Activated CD8-positive, alpha-beta memory T cell treated with anti-CD3 and anti-CD28 coated beads for 1 hour (primary cell): ENCODE measurements around the gene SZRD1.
"Not testable (repeated sequence)": the region's sequence is repeated elsewhere in the genome, so short reads cannot be mapped to it uniquely, and the experiment has no call there.

Experiments used
- DNase-seq, 2 donors: peaks; one replicate each; pipeline ENCODE4 v3.0.0-alpha.2; 2020; ENCODE audit warnings: low read depth in 1 of 2; ENCODE audit errors: extremely low read depth in 1 of 2

SZRD1 gene, protein sequence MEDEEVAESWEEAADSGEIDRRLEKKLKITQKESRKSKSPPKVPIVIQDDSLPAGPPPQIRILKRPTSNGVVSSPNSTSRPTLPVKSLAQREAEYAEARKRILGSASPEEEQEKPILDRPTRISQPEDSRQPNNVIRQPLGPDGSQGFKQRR

DNA sequence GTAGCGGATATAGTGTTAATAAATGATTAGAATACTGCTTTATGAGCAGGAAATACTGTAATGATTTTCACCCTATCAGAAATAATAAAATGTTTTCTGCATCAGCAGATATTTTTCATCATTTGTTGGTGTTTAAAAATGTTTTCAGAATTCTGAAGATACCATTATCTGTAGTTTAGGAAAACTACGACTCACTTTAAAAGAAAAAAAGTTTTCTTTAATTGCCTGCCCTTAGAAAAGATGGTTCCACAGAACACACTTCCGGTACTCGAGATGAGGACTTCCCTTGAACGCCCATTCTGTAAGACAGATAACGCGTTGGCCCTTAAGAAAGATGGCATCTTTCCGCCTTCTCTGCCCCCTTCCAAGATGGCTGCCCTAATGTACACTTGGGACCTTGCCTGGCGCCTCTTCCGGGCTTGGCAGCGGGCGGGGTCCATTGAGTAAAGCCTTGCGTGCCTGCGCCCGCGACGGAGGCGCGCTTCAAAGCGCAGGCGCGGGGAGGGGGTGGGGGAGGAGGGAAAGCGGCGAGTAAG, at the start of gene SZRD1:
Gene SZRD1, plus strand, starts transcription at position 521 of the 536 bp plus-strand sequence. CDS start 16 bp downstream, outside the sequence.
- peak; percentile 89 for DNase-seq

DNA sequence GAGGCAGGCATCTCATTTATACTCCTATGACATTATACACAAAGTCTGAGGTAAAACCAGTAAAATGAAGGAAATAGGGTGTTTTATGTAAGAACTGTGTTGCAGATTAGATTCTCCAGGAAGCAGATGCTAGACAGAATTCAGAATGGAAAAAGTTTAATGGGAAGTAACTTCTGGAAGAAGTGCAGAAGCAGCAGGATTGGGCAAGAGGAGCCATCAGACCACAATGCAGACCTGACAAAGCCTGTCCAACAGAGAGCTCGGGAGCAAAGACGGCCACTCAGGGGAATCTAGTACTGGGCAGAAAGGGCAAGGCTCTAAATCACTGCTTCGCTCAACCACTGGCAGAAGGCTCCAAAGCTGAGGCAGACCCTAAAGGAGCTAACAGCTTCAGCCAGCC, 48.5 kb upstream of the SZRD1 start:
- no peak for DNase-seq

DNA sequence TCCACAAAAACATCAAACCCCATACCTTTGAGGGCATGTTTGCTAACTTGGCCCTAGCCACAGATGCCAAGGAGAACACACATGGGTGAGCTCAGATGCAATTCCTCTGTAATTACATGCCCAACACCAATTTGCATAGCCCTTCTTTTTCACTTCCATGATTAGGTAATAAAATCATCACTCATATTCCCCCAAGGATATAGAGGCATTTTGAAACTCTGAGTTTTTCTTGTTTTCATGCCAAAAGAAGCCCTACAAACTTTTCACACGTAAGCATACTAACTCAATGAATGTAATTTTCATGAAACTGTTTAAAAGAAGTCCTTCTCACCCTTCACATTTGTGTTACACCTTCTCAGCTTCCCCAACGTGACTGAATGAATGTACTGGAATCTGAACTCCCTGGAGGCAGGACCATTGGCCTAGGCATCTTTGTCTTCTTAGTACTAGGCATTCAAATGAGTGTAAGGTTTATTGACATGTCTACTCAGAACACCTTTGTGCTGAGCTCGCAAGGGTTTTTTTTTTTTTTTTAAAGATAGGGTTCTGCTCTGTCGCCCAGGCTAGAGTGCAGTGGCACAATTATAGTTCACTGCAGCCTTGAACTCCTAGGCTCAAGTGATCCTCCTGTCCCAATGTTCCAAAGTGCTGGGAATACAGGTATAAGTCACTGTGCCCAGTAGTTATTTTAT, 45.7 kb upstream of the SZRD1 start:
- no peak for DNase-seq

DNA sequence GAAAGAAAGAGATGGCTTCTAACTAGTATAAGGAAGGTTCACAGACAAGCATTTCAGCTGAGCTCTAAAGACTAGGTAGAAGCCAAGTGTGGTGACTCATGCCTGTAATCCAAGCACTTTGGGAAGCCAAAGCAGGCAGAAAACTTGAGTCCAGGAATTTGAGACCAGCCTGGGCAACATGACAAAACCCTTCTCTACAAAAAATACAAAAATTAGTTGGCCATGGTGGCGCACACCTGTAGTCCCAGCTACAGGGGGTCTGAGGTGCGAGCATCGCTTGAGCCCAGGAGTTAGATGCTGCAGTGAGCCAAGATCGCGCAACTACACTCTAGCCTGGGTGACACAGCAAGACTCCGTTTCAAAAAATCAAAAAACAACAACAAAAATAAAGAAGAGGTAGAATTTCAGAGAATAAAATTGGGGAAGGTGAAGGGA, 42.6 kb upstream of the SZRD1 start:
- DNase-seq = no peak

DNA sequence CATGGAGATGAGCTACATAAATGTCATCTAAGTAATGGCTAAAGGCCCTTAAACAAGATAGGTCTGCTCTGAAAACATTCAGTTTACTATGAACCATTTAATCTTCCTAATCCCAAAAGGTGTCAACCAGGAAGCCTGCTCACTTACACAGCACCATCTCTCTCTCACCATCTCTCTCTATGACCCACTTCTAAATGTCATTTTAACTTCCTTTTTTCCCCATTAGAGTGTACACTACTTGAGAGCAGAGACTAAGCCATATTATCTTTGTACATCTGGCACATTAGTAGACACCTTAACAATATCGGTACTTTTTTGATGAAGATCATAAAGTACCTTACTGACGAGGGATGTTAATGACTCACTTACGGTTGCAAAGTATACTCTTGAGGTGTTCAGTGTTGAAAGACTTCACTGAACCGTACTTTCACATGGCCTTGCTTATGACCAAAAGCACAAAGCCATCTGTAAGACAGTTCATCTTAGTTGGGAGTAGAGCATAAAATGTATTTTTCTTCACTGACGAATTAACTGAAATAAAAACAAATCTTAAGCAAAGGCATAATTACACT, 40.1 kb upstream of the SZRD1 start:
- DNase-seq = no peak

DNA sequence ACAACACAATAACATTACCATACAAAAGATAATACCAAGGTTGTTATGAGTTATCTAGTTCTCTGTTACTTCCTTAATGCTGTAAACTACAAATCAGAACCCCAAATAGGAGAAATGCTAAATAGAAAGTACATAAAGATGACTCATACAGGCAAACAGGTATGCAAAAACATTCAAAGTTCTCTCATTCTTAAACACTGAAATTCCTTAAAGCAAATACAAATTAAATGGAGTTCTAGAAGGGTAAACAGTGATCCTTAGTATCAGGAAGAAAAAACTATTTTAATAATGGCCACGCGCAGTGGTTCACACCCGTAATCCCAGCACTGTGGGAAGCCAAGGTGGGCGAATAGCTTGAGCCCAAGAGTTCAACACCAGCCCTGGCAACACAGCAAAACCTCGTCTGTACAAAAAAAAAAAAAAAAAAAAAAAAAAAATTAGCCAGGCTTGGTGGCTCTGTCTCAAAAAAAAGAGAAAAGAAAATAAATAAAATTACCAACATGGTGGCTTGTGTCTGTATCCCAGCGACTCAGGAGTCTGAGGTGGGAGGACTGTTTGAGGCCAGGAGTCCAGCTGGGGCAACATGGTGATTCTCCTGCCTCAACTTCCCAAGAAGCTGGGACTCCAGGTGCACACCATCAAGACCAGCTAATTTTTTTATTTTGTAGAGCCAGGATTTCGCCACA, 32.2 kb upstream of the SZRD1 start:
- DNase-seq = no peak

DNA sequence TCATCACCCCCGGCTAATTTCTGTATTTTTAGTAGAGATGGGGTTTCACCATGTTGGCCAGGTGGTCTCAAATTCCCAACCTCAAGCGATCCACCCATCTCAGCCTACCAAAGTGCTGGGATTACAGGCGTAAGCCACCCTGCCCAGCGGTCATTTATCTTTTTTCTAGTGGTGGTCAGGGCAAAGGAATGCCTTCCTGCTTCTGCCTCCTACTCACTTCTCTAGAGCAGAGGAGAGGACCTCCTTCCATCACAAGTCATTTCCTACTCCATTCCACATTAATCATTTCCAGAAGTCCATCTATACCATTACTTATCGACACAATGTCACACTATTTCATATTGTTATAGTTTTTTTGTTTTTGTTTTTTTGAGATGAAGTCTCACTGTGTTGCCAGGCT, 28.1 kb upstream of the SZRD1 start:
- DNase-seq = no peak

DNA sequence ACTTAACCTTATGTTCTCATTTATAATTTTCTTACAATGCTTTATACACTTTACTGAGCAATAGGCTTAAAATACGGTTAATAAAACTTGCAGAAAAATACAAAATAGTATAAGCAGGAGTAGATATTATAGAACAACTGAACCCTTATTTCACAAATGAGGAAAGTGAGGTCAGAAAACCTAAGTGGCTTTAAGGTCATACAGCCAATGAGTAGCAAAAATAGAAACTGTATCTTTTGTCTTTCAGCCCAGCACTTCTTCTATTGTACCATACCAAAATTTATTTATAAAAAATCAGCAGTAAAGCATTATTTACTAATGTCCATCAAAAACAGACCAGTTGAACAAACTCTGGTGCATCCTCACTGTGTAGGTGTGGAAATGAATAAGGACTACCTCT, 26.4 kb upstream of the SZRD1 start:
- DNase-seq = no peak

DNA sequence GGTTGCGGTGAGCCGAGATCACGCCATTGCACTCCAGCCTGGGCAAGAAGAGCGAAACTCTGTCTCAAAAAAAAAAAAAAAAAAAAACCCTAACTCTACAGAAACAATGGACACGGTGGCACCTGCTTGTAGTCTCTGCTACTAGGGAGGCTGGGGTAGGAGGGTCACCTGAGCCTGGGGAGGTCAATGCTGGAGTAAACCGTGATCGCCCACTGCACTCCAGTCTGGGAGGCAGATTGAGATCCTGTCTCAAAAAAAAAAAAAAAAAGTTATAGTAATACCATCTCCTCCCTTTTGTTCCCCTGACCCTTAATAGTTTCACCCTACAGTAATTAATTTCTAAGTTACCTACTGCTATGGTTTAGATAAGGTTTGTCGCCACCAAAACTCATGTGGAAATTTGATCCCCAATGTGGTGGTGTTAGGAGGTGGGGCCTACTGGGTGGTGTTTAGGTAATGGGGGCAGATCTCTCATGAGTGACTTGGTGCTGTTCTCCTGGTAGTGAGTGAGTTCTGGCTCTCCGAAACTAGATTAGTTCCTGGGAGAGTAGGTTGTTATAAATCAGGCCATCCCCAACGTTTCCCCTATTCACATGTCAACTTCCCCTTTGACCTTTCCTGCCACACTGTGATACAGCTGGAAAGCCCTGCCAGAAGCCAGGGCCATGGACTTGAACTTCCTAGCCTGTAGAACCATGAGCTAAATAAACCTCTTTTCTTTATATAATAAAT, 24.5 kb upstream of the SZRD1 start:
- DNase-seq = no peak

DNA sequence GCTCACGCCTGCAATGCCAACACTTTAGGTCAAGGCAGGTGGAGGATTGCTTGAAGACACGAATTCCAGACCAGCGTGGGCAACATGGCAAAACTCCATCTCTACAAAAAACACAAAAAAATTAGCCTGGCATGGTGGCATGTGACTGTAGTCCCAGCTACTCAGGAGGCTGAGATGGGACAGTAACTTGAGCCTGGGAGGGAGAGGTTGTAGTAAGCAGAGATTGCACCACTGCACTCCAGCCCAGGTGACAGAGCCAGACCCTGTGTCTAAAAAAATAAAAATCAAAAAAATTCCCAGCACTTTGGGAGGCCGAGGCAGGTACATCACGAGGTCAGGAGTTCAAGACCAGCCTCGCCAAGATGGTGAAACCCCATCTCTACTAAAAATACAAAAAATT, 23.8 kb upstream of the SZRD1 start:
- DNase-seq = not testable (repeated sequence)

DNA sequence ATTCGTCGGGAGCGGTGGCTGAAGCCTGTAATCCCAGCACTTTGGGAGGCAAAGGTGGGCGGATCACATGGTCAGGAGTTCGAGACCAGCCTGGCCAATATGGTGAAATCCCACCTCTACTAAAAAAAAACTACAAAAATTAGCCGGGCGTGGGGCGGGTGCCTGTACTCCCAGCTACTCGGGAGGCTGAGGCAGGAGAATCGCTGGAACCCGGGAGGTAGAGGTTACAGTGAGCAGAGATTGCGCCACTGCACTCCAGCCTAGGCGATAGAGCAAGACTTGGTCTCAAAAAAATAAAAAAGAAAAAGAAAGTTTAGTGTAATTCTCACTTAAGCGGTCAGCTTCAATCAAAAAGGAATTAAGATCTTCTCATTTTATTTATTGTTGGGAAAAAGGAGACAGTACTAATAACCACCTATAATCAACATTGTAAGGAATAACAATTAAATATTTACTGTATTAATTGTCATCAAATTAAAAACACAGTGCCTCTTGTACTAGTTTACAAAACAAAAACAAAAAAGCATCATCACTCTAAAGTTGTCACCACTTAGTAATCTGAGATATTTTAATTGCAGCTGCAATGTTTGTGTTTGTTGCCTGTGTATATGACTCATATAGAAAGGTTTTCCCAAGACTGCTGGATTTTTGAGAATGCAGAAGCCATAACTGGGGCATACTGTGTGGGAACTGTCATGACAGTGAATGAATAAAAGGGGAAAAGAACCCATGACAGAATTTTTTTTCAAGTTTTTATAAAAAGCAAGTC, 18.4 kb upstream of the SZRD1 start:
- DNase-seq = no peak

DNA sequence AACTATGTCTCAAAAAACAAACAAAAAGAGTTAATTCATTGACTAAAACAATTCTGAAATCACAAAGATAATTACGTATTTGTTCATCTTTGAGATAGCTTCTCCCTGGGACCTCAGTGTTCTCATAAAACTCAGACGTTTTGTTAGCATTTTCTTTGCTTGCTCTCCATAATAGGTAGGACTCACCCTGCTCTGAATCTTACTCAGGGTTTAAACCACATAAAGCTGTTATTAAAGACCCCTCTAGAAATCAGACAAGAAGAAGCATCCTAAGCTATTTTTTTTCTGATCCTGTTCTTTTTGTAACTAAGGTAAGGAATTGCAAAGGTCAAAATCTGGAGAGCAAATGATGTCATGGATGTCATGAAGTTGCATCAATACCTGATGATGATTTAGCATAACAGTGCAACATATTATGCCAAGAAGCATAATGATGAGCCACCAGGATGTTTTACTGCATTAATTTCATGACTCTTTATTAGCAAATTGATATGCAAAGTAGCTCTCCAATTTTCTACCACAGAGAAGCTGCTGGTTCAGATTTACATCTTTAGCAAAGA, 17.1 kb upstream of the SZRD1 start:
- DNase-seq = no peak

DNA sequence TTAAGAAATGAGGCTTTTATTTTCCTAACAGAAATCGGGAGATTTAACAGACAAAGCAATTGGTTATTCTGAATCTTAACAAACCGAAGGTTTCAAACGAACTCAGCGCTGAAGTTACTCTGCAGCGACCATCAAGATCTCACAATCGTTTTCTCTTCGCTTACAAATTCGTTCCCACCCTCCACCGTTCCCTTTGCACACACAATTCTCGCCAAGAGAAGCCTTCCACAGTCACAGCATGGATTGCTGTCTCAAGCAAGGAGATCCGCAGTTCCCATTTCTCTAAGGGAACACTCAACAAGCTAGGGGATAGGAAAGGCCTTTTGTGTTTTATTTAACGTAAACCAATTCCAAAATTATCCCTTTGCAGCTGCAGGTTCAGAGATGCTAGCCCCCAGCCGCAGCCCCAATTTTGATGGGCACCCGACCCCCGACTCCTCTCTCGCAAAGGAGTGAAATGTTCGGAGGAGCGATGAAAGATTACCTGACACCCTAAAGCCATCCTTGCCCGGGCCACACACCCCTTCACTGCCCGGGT, 15.5 kb upstream of the SZRD1 start:
- DNase-seq = no peak

DNA sequence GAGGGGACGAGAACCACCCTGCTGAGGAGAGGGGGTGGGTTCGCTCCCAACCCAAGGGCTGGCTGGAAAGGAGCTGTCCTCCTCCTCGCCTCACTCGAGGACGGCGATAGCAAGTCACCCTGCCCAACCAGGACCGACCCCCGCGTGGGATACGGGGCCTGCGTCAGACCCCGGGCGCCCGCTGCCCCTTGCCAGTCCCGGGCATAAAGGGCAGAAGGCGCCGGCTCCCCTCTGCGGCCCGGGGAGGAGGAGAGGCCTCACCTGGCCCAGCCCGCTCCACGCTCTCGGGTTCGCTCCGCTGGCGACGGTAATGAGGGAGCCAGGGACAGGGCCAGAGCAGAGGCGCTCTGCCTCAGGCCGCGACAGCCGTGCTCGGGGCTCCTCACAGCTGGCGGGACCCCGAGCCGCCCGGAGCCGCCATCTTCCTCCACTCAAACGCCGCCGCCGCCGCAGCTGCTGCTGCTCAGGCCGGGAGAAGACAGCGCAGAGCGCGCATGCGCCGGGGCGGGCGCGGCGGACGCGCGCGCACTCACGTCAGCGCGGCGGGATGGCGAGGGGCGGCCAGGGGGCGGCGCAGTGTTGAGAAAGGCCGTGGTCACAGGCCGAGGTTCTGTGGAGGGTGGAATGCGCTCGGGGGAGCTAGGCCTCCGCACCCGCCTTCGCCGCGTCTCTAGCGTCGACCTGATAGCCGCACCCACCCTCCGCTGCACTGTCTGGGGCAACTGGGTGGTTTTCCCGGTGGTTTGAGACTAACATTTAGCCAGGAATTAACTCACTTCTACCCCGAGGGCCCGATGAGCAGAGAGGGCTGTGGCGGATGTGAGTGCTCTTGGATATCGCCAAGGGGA, 14.8 kb upstream of the SZRD1 start, which contains the start of gene FBXO42:
Gene FBXO42, minus strand, starts transcription at position 487 of the 848 bp plus-strand sequence. CDS start 37,062 bp downstream, outside the sequence.
- DNase-seq = peak; percentile 71 to 84

DNA sequence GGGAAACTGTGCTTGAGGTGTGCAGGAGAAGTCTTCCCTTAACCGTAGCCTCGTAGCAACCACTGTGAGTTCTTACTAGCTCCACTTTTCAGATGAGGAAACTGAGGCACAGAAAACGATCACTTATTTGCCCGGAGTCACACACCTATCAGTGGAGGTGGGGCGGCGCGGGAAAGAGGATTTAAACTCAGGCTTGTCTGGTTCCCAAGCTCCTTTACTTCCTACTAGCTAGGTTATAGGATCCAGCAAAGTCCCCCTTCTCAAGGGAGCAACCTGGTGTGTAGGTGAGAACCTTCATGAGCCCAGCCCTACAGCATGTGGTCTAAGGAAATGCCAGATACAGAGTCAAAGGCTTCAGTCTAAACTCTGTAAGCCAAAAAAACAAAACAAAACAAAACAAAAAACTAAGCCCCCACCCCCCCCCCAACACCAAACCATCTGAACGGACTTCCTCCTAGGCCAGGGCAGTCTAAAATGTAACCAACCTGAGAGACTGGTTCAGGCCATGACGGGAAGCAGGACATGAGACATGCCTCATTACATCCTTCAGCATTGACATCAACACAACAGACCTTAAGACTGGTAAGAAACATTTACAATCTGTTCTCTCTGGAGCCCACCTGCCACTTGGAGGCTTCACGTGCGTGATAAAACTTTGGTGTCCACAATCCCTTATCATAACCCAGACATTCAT, 14.1 kb upstream of the SZRD1 start:
- no peak for DNase-seq

DNA sequence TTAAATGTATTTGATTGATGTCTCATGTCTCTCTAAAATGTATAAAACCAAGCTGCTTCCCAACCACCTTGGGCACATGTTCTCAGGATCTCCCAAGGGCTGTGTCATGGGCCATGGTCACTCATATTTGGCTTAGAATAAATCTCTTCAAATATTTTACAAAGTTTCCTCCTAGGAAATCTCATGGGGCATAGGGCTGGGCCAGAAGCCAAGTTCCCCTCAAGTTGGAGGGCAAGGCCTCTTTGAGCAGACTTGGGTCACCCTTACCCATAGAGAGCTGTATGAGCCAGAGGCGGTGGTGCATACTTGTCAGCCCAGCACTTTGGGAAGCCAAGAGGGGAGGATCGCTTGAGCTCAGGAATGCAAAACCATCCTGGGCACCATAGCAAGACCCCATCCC, 12.4 kb upstream of the SZRD1 start:
- DNase-seq = no peak

DNA sequence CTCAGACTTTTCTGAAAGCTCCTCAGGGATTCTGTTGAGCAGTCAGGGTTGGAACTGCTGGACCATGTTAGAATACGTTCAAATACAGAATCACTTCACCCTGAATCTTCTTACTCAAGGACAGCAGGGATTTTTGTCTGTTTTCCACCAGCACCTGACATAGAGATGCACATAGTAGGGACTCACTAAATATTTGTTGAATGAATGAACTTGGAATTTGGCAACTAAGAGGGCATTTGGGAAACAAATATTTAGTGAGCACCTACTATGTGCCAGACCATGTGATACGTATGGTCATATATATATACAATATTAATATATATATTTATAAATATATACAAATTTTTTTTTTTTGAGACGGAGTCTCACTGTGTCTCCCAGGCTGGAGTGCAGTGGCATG, 10.2 kb upstream of the SZRD1 start:
- DNase-seq = no peak

DNA sequence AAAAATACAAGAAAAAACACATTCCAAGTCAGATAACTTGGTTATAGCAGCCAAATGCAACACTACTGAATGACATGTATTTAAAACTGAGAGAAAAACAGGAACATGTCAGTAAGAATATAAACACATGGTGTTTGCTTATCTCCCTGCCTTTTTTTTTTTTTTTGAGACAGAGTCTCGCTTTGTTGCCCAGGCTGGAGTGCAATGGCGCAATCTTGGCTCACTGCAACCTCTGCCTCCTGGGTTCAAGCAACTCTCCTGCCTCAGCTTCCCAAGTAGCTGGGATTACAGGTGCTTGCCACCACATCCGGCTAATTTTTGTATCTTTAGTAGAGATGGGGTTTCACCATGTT, 1.9 kb upstream of the SZRD1 start:
- not testable (repeated sequence) for DNase-seq
